Astrocyte (in vitro differentiated cells and primary cell): Measurements from ENCODE around the gene AGBL4. TPM values are rescaled to one million over a fixed set of nuclear protein-coding genes. Genes with fewer than 3 reads are reported as not detected.

Source experiments
- DNase-seq: peaks from one replicate; pipeline ENCODE4 v3.0.0-alpha.2; 2010; ENCODE audit warnings: low read depth
- FAIRE-seq: peaks from 2 replicates; lab custom pipeline; 2011; peaks lifted over from hg19 to GRCh38; lab: Jason Lieb, UNC
- H2AFZ ChIP-seq: 2 replicates; pipeline ENCODE4 v1.6.0; 2012; ENCODE audit warnings: low read depth, low read length, inconsistent platforms
- H3K27ac ChIP-seq: 2 replicates; pipeline ENCODE4 v1.5.1; 2011; ENCODE audit warnings: low read depth, low read length, inconsistent platforms
- H3K27me3 ChIP-seq: 2 replicates; pipeline ENCODE4 v1.6.0; 2011; ENCODE audit warnings: low read length, inconsistent platforms; ENCODE audit not compliant: insufficient read depth
- H3K36me3 ChIP-seq: 2 replicates; pipeline ENCODE4 v1.5.1; 2011; ENCODE audit warnings: low read length, inconsistent platforms; ENCODE audit not compliant: insufficient read depth
- H3K4me1 ChIP-seq: 2 replicates; pipeline ENCODE4 v1.5.1; 2011; ENCODE audit warnings: low read length, inconsistent platforms; ENCODE audit not compliant: insufficient read depth
- H3K4me2 ChIP-seq: 2 replicates; pipeline ENCODE4 v1.6.0; 2012; ENCODE audit warnings: low read length, inconsistent platforms
- H3K4me3 ChIP-seq: 2 replicates; pipeline ENCODE4 v1.5.1; 2011; ENCODE audit warnings: low read depth, mild to moderate bottlenecking, low read length, inconsistent platforms; ENCODE audit not compliant: insufficient read depth
- H3K79me2 ChIP-seq: 2 replicates; pipeline ENCODE4 v1.6.0; 2012; ENCODE audit warnings: mild to moderate bottlenecking, low read length, inconsistent platforms; ENCODE audit not compliant: insufficient read depth
- H3K9ac ChIP-seq: 2 replicates; pipeline ENCODE4 v1.6.0; 2012; ENCODE audit warnings: mild to moderate bottlenecking, low read length, inconsistent platforms
- H3K9me3 ChIP-seq: 2 replicates; pipeline ENCODE4 v1.5.1; 2012; ENCODE audit warnings: low read depth, mild to moderate bottlenecking, low read length, inconsistent platforms; ENCODE audit not compliant: insufficient read depth
- H4K20me1 ChIP-seq: 2 replicates; pipeline ENCODE4 v1.6.0; 2012; ENCODE audit warnings: low read length, inconsistent platforms; ENCODE audit not compliant: insufficient read depth
- H3K27ac Mint-ChIP-seq: one replicate; pipeline ENCODE4 v1.8.0; 2021; ENCODE audit warnings: mild to moderate bottlenecking, mixed read lengths; ENCODE audit not compliant: unreplicated experiment
- H3K27me3 Mint-ChIP-seq: one replicate; pipeline ENCODE4 v1.8.0; 2021; ENCODE audit warnings: low read depth, mixed read lengths; ENCODE audit not compliant: unreplicated experiment
- H3K36me3 Mint-ChIP-seq: one replicate; pipeline ENCODE4 v1.8.0; 2021; ENCODE audit warnings: low read depth, mixed read lengths; ENCODE audit not compliant: unreplicated experiment
- H3K4me1 Mint-ChIP-seq: one replicate; pipeline ENCODE4 v1.8.0; 2021; ENCODE audit warnings: low read depth, mixed read lengths; ENCODE audit not compliant: unreplicated experiment
- H3K4me3 Mint-ChIP-seq: one replicate; pipeline ENCODE4 v1.8.0; 2021; ENCODE audit warnings: mild to moderate bottlenecking, moderate library complexity, mixed read lengths; ENCODE audit not compliant: unreplicated experiment
- H3K9me3 Mint-ChIP-seq: one replicate; pipeline ENCODE4 v1.8.0; 2021; ENCODE audit warnings: mild to moderate bottlenecking, mixed read lengths; ENCODE audit not compliant: unreplicated experiment
- EZH2 ChIP-seq: IDR thresholded peaks from 2 replicates; pipeline ENCODE4 v1.6.1; 2012; ENCODE audit warnings: mild to moderate bottlenecking, low read length, inconsistent platforms; ENCODE audit not compliant: insufficient read depth
- total RNA-seq: library from RNA; stranded (reverse); gene quantifications from 2 replicates; pipeline ENCODE4 v1.2.1, GENCODE V29; 2021
- TF ChIP-seq, protein P1 (sequence below): IDR thresholded peaks from 2 replicates; pipeline ENCODE4 v1.5.1; 2011; ENCODE audit warnings: low read depth, mild to moderate bottlenecking, inconsistent platforms, low read length, moderate library complexity; ENCODE audit not compliant: insufficient read depth

The AGBL4 gene
- total RNA-seq, 1 donor from 2014 or later = not detected

DNA sequence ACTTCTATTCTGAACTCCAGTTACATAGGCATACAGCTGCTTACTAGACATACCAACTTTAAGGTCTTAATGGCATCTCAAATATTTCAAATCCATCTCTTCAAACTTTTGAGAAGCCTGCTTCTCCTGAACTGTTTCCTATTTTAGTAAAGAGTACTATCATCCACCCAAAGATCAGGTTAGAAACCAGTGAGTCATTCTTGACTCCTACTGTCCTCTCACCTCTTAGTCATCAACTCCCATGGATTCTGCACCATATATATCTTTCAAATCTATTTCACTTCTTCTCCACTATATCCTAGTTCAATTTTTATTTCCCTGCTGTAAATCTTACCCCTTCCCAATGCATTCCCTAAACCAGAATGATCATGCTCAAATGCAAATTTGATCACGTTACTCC lies 1228.9 kb downstream of the AGBL4 start:
- no peaks in the 10 kb centered on the region for H3K79me2 ChIP-seq
- no peak overlapping the region for H3K4me2 ChIP-seq
- H3K4me1 ChIP-seq = no peaks in the 10 kb centered on the region
- H3K4me3 Mint-ChIP-seq = no peak overlapping the region
- FAIRE-seq (no peak), DNase-seq (no peak)
- no peak overlapping the region for H3K4me3 ChIP-seq
- H2AFZ ChIP-seq = no peak overlapping the region
- H3K9ac ChIP-seq = no peak overlapping the region
- no peaks in the 10 kb centered on the region for H4K20me1 ChIP-seq
- H3K36me3 ChIP-seq = no peaks in the 10 kb centered on the region
- H3K27ac ChIP-seq = no peak overlapping the region
- H3K9me3 Mint-ChIP-seq = no peaks in the 10 kb centered on the region
- no peaks in the 10 kb centered on the region for H3K36me3 Mint-ChIP-seq
- peaks cover 8% of the 10 kb centered on the region for H3K4me1 Mint-ChIP-seq
- H3K27ac Mint-ChIP-seq = no peak overlapping the region
- TF ChIP-seq, protein P1, sequence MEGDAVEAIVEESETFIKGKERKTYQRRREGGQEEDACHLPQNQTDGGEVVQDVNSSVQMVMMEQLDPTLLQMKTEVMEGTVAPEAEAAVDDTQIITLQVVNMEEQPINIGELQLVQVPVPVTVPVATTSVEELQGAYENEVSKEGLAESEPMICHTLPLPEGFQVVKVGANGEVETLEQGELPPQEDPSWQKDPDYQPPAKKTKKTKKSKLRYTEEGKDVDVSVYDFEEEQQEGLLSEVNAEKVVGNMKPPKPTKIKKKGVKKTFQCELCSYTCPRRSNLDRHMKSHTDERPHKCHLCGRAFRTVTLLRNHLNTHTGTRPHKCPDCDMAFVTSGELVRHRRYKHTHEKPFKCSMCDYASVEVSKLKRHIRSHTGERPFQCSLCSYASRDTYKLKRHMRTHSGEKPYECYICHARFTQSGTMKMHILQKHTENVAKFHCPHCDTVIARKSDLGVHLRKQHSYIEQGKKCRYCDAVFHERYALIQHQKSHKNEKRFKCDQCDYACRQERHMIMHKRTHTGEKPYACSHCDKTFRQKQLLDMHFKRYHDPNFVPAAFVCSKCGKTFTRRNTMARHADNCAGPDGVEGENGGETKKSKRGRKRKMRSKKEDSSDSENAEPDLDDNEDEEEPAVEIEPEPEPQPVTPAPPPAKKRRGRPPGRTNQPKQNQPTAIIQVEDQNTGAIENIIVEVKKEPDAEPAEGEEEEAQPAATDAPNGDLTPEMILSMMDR = no peak
- no peak for TF ChIP-seq EZH2
- no peaks in the 10 kb centered on the region for H3K27me3 ChIP-seq
- no peaks in the 10 kb centered on the region for H3K9me3 ChIP-seq
- peaks cover 21% of the 10 kb centered on the region for H3K27me3 Mint-ChIP-seq

DNA sequence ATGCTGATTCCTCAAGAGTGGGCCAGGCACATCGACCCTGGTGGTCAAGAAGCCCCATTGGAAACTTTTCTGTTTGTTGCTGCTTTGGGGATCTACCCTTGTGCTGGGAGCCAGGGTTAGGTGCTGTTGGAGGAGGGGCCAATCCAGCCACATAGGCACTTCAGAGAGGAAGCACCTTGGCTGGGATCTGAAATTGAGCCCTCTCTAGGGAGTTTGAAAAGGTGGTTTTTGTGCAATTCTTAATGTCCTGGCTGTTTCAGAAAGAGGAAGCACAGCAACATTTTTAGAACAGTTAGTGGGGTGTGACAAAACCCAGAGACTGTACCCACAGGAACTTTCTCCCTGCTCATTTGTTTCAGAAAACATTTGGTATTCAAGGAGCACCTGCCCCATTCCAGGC lies 1229.9 kb downstream of the AGBL4 start:
- Histone ChIP-seq H3K4me2 (no peak overlapping the region), H3K4me3 (no peak overlapping the region), H3K4me1 (no peaks in the 10 kb centered on the region), H4K20me1 (no peaks in the 10 kb centered on the region), H3K27me3 (no peaks in the 10 kb centered on the region), H3K9me3 (no peaks in the 10 kb centered on the region), H3K79me2 (no peaks in the 10 kb centered on the region), H3K36me3 (no peaks in the 10 kb centered on the region), H3K9ac (no peak overlapping the region), H3K27ac (no peak overlapping the region), H2AFZ (no peak overlapping the region)
- FAIRE-seq (no peak), DNase-seq (no peak)
- peaks cover 8% of the 10 kb centered on the region for H3K4me1 Mint-ChIP-seq
- TF ChIP-seq, protein P1 = no peak
- no peak for TF ChIP-seq EZH2
- peaks cover 14% of the 10 kb centered on the region for H3K27me3 Mint-ChIP-seq
- H3K27ac Mint-ChIP-seq = no peak overlapping the region
- H3K4me3 Mint-ChIP-seq = no peak overlapping the region
- no peaks in the 10 kb centered on the region for H3K36me3 Mint-ChIP-seq
- H3K9me3 Mint-ChIP-seq = no peaks in the 10 kb centered on the region

DNA sequence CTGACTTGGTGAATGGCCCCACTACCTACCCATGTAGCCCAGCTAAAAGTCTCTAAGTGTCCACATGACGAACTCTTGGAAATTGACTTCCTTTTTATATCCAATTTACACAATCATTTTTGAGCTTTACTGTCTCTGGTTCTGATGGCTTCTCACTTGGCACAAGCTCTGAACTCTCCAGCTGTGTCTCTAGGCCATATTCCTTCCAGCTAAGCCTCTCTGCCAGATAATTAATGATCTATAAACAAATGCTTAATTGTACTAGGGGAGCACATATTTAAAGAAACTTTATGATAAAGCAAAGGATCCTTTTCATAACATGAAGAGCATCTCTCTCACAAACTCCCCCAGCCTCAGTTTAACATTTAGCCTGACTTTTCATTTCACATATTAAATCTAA lies 1230.8 kb downstream of the AGBL4 start:
- Histone ChIP-seq H3K27ac (no peak overlapping the region), H4K20me1 (no peaks in the 10 kb centered on the region), H3K4me3 (no peak overlapping the region), H3K36me3 (no peaks in the 10 kb centered on the region), H3K4me2 (no peak overlapping the region), H3K9ac (no peak overlapping the region), H3K4me1 (no peaks in the 10 kb centered on the region), H3K79me2 (no peaks in the 10 kb centered on the region), H3K27me3 (no peaks in the 10 kb centered on the region), H3K9me3 (no peaks in the 10 kb centered on the region), H2AFZ (no peak overlapping the region)
- H3K36me3 Mint-ChIP-seq = no peaks in the 10 kb centered on the region
- H3K4me3 Mint-ChIP-seq = no peak overlapping the region
- TF ChIP-seq, protein P1 = no peak
- TF ChIP-seq EZH2 = no peak
- H3K4me1 Mint-ChIP-seq = peaks cover 8% of the 10 kb centered on the region
- H3K27me3 Mint-ChIP-seq = peaks cover 8% of the 10 kb centered on the region
- no peaks in the 10 kb centered on the region for H3K9me3 Mint-ChIP-seq
- FAIRE-seq = no peak
- H3K27ac Mint-ChIP-seq = no peak overlapping the region
- DNase-seq = no peak
